SK-MEL-5 (cell line): ENCODE measurements around the gene HIC2. TPM values are rescaled to one million over a fixed set of nuclear protein-coding genes. Genes with fewer than 3 reads are reported as not detected.
"Not testable (repeated sequence)": the region's sequence is repeated elsewhere in the genome, so short reads cannot be mapped to it uniquely, and the experiment has no call there.

ENCODE experiments used
- DNase-seq: peaks from one replicate; pipeline ENCODE4 v3.0.0-alpha.2; 2016; ENCODE audit warnings: low read depth, low spot score
- in situ Hi-C: cut with HindIII; loops from 2 replicates; pipeline ENCODE4 v1.10.0; 2016; ENCODE audit warnings: low sequenced_read_pairs, high pct_unique_total_duplicates, low pct_unique_long_range_greater_than_20kb
- total RNA-seq: library from RNA; depleted of rRNA; stranded (reverse); fragments of >200 nt; shearing (Covaris generic); gene quantifications from 2 replicates; pipeline ENCODE4 v1.2.3, GENCODE V29; 2014

The HIC2 gene
- total RNA-seq, 1 experiment from 2014 or later, result 3.9 TPM

- no peak for DNase-seq
- in situ Hi-C loops, result no loop called here
Observed at GRCh38 chr22:21446827-21447690, 29.9 kb downstream of the HIC2 start.

DNA sequence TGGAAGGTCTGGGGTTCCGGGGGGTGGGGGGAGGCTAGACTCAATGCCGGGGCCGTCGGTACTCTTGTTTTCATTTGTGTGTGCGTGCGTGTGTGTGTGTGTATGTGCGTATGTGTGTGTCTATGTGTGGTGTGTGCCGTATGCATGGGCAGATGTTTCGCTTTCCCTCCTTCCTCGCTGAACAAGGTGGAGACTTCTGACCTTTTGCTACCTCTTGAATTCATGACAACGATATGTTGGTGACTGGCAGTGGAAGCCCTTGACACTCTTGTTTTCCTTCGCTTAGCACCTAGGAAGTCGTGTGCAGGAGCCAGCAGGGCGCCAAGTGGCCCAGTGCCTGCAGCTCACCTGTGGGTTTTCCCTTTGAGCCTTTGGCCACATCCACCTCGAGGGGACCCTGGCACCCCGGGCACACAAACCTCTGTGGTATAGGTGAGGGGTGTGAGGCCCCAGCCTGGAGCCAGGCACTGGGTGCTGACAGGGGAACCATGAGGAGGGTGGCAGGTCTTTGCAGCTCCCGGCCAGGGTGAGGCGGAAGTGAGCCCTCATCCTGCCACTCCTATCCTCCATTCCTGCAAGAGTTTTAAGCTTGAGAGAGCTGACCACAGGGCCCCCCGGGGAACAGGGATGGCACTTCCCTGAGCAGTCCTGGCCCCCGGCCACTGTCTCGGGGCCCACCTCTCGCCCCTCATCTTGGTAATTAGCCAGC lies 30.7 kb downstream of the HIC2 start:
- in situ Hi-C loops, result no loop called here
- peak; percentile 64 for DNase-seq

DNA sequence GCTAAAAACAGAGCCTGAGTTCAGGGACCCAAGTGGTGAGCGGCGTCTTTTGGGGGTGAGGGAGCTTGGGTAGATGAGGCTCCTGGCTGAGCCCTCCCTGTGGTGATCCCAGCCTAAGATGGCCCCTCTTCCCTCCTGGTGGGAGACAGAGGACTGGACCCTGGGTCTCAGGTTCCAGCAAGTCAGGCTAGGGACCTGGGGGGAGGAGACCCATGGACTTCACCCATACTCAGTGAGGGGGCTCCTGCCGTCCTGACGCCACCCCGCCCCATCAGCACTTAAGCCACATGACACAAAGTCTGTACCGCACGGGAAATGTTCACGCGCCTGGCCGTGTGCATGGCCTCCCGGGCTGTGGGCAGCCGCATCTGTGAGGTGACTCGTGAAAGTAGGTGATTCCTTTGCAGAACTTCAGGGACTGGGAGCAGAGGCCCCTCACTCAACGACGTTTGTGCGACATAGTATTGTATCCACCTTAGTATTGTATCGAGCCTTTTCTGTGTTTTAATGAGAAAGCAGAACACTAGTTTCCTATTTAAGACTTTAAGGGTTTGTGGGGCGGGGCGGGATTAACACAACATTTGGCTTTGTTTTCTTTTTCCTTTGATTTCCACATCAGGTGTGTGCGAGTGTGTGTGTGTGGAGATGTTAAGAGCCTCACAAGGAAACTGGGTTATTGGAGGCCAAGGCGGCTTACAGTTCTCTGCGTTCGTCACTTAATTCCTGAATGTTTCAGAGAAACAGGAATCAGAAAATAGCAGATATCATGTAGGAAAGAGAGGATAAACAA lies 31.7 kb downstream of the HIC2 start:
- DNase-seq, result no peak
- in situ Hi-C loops, result no loop called here

GRCh38 chr22:21449531-21450319 lies 32.6 kb downstream of the HIC2 start:
- in situ Hi-C loops, result no loop called here
- no peak for DNase-seq

DNA sequence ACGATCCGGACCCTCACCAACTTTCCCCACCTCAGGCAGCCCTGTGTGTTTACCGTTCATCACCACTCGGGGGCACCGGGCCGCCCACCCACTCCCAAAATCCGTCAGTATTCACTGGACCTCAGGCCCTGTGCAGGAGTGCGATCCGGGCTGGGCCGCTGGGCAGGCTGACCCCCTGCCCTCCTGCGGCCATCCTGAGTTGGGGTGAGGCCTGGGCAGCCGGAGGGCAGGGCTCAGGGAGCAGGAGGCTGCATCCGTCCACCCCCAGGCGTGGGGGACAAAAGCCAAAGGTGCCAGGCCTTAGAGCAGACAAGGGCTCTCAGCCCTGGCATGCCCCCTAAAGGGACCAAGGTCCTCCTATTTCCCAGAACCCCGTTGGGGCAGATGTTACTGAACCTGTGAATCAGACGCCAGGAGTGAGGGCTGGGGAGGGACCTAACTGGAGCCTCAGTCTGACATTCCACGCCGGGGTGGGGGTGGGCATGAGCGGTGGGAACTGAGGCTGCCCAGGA lies 33.2 kb downstream of the HIC2 start:
- DNase-seq, result no peak
- in situ Hi-C loops, result no loop called here

DNA sequence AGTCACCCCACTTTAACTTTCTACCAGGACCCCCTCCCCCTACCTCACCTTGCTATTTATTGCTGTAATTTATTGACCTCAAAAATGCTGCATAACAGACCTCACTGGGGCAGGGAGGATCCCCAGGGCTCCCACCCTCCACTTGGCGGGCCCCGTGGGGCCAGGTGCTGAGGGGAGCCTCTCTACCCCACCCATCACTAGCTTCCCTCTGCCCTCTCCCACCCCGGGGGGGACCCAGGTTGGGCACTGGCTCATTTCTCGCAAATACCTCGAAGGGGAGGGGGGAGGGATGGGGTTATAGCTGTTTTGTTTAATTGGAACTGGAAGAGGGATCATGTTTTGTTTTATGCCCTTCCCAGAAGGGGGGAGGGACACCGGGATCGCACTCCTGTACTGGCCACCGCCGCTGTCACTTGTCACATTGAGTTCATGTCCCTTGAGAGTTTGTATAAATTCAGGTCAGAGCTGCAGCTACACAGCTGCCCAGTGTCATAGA lies 33.7 kb downstream of the HIC2 start:
- in situ Hi-C loops, result no loop called here
- no peak for DNase-seq

DNA sequence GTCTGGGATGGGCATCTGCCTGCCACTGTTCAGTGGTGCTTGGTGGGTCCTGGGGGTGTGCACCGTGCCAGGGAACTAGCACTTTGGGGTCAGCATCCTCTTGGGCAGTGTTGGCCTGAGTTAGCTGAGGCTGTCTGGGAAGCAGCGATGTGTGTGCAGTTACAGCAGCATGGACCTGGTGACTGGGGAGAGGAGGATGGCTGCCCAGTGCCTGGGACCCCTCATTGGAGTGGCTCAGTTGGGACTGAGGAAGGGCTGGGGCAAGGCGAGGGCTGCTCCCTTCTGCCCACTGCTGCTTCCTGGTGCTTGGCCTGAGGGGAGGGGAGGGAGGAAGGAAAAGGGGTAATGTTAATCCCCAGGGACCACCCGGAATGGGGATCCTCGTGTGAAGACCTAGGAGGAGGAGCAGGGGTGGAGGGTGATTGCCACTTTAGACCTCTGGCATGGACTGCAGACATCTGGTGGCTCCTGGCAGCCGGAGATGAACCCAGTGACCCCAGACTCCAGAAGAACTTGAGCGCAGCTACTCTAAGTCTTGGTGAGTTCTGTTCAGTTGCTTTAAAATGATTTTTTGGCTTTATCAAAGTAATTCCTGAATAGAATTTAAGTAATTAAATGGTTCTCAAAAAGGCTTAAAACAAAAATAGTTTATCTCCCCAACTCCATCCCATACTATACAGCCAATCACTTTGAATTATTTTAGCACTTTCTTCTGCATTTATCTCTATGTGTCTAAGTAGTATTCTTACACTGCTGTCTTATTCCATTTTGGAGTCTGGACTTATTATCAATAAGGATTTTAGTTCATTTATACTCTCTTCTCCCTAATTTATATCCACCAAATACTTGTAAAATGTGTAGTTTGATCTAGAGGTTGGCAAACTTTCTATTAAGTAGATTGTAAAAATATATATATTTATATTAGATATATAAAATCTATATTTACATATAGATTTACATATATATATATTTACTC lies 34.7 kb downstream of the HIC2 start:
- in situ Hi-C loops, result no loop called here
- no peak for DNase-seq

- in situ Hi-C loops, DNase-seq: not testable (repeated sequence)
Observed at GRCh38 chr22:21452666-21453065, 35.5 kb downstream of the HIC2 start.

GRCh38 chr22:21454998-21455333 lies 37.8 kb downstream of the HIC2 start:
- in situ Hi-C loops, result not testable (repeated sequence)

GRCh38 chr22:21455334-21456089 lies 38.3 kb downstream of the HIC2 start:
- DNase-seq, result no peak
- in situ Hi-C loops, result no loop called here

More at GRCh38 chr22:21454998-21455333, 37.8 kb downstream of the HIC2 start:
- not testable (repeated sequence) for DNase-seq

DNA sequence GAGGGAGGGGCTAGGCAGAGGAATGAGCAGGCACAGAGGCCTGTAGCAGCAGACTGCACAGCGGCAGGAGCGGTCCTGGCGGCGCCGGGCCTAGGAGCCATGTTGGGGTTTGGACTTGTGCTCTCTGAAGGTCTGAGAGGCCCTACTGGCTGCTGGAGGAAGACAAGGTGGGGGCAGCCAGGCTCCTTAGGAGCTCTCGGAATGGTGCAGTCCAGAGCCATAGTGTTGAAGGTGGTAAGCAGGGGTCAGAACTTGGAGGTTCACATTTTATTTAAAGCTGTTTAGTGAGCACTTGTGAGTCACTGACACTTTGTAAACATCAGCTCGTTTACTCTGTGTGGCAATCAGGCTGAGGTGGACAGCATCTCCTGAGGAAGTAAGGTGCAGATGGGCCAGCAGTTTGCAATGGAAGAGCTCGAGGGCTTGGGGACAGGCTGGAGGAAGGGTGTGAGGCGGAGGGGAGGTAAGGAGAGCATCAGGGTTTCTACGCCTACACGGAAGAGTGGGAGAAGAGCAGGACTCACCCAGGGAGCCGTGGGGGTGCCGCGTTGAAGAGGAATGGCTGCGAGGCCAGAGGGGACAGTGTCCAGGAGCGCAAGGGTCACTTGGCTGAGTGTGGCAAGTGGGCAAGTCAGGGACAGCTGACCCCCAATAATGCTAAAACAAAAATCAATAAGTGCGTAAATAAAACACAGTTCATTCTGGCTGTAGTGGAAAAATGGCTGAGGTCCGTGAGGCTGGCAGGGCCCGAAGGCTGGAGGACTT lies 40.0 kb downstream of the HIC2 start:
- DNase-seq, result no peak

DNA sequence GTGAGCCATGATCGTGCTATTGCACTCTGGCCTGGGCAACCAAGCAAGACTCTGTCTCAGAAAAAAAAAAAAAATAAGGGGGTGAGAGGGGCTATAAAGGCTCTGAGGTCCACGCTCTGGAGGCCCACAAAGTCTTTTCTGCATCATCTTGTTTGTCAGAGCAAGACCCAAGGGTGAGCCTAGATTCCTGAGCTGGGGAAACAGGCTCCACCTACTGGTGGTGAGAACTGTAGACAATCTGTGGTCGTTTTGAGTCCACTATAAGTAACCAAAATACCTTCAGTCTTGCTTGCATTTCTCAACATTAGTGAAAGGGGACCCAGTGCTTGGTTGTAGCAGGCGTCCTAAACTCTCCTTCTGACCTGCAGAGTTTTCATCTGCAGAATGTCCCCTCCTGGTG lies 45.5 kb downstream of the HIC2 start:
- DNase-seq, in situ Hi-C loops: not testable (repeated sequence)

More for the DNA sequence above, 40.0 kb downstream of the HIC2 start:
- in situ Hi-C loops, result no loop called here

DNA sequence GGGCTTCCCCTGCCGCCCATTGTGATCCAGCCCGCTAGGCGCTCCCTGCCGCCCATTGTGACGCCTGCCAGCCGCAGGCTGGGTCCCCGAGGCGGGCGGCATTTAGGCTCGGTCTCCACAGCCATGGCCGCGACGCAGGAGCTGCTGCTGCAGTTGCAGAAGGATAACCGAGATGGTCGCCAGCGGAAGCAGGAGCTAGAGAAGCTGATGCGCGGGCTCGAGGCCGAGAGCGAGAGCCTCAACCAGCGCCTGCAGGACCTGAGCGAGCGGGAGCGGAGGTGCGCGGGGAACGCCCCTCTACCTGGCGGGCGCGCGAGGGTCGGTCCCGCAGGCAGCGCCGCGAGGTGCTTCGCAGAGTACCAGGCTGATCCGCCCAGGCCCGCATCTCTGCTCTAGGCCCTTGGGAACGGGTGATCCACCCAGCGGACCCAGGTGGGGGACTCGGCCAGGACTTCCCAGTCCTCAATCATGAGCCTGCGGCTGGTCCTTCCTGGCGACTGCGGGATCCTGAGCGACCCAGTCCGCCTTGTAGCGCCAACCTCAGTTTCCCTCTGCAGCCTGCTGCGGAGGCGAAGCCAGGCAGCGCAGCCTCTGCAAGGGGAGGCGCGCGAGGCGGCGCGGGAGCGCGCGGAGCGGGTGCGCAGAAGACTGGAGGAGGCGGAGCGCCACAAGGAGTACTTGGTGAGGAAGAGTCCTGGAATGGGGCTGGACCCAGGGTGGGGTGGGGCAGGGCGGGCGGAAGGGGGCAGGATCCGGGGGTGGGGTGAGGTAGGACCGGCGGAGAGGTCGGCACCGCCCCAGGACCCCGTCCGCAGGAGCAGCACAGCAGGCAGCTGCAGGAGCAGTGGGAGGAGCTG lies 50.4 kb downstream of the HIC2 start, which contains the start of gene TMEM191C:
Gene TMEM191C (plus strand): TSS at position 51 of the 857 bp plus-strand sequence. CDS start 73 bp downstream, at position 124.
- DNase-seq, in situ Hi-C loops: not testable (repeated sequence)
